NB4 (cell line): ENCODE results near the gene FAM90A26.
"Not testable (repeated sequence)": the region's sequence is repeated elsewhere in the genome, so short reads cannot be mapped to it uniquely, and the experiment has no call there.

ENCODE experiments used
- MYC ChIP-seq: IDR thresholded peaks from 2 replicates; pipeline ENCODE4 v1.6.1; 2011; ENCODE audit warnings: low read depth, low read length
- POLR2A ChIP-seq: IDR thresholded peaks from 2 replicates; pipeline ENCODE4 v1.6.1; 2011; ENCODE audit warnings: mild to moderate bottlenecking; ENCODE audit not compliant: insufficient read length; ENCODE audit errors: extremely low read depth
- TF ChIP-seq, protein P1 (sequence below): IDR thresholded peaks from one replicate; pipeline ENCODE4 v1.5.1; 2012; ENCODE audit warnings: low read depth, low read length
- TF ChIP-seq, protein P2 (sequence below): IDR thresholded peaks from 2 replicates; pipeline ENCODE4 v1.6.1; 2011; ENCODE audit warnings: low read depth, low read length

DNA sequence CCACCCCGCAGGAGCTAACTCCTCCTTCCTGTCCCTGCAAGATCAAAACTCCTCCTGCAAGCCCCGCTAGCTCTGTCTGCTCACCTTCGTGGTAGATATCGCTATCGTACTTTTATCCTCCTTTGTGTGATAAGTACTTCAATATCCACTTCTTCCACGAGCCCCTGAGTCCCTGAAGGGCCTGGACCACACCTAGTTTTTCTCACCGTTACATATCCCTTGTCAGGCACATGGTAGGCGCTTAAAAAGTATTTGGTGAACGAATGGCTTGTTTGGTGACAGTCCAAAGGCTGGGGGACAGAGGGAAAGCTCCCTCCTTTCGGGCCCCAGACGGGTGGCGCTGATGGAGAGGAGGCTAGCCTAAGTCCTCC, 18.4 kb upstream of the FAM90A26 start:
- TF ChIP-seq, protein P1, sequence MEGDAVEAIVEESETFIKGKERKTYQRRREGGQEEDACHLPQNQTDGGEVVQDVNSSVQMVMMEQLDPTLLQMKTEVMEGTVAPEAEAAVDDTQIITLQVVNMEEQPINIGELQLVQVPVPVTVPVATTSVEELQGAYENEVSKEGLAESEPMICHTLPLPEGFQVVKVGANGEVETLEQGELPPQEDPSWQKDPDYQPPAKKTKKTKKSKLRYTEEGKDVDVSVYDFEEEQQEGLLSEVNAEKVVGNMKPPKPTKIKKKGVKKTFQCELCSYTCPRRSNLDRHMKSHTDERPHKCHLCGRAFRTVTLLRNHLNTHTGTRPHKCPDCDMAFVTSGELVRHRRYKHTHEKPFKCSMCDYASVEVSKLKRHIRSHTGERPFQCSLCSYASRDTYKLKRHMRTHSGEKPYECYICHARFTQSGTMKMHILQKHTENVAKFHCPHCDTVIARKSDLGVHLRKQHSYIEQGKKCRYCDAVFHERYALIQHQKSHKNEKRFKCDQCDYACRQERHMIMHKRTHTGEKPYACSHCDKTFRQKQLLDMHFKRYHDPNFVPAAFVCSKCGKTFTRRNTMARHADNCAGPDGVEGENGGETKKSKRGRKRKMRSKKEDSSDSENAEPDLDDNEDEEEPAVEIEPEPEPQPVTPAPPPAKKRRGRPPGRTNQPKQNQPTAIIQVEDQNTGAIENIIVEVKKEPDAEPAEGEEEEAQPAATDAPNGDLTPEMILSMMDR: not testable (repeated sequence)
- TF ChIP-seq POLR2A, MYC: not testable (repeated sequence)
- TF ChIP-seq, protein P2, sequence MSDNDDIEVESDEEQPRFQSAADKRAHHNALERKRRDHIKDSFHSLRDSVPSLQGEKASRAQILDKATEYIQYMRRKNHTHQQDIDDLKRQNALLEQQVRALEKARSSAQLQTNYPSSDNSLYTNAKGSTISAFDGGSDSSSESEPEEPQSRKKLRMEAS: not testable (repeated sequence)
